ENCODE results near the gene SMIM30.
A peak's percentile ranks its signal among the peaks of the same experiment; 100 is the strongest.
"Not testable (repeated sequence)": the region's sequence is repeated elsewhere in the genome, so short reads cannot be mapped to it uniquely, and the experiment has no call there.

SMIM30 gene, protein sequence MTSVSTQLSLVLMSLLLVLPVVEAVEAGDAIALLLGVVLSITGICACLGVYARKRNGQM

DNA sequence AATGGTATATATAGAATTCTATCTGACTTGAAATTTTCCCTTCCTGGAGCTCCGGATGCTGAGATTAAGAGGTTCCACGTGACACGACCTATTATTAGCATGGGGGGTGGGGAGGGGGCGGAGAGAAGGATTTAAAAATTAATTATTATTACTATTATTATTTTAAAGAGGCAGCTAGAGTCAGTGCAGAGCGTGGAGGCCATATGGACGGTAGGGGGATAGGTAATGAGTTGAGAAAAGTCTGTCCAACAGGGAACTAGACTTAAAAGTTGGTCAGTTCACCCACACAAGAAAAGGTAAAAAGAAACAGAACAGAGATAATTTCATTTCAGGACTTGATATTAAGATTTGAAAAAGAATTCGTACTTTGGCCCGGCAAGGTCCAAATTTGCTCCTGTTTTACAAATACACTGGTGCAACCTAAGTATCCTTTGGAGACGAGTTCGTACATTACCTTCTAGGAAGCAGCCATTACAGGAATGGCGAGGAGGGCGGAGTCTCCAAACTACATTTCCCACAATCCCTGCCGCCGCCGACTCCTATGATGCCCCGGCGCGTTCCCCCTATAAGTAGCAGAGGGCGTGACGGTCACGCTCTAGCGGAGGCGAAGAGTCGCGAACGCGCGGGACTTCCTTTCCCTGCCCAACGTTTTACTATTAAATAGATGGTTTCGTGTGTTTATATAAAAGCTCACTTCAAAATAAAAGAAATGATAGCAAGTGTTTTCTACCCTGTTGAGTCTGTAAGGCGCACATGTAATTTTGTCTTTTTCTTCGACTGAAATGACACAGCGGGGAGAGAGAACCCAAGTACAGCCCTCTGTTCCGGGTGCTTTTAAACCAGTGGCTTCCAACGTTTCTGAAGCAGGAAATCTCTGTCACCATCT, at the start of gene SMIM30:
SMIM30 (minus strand) TSS at position 481 of the 886 bp plus-strand sequence. CDS start 976 bp downstream, outside the sequence.
- peak; percentile 91 for DNase-seq

DNA sequence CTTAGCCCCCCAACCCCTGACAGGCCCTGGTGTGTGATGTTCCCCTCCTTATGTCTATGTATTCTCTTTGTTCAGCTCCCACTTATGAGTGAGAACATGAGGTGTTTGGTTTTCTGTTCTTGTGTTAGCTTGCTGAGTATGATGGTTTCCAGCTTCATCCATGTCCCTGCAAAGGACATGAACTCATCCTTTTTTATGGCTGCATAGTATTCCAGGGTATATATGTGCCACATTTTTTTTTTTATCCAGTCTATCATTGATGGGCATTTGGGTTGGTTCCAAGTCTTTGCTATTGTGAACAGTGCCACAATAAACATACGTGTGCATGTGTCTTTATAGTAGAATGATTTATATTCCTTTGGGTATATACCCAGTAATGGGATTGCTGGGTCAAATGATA, 47.8 kb upstream of the SMIM30 start:
- not testable (repeated sequence) for DNase-seq

DNA sequence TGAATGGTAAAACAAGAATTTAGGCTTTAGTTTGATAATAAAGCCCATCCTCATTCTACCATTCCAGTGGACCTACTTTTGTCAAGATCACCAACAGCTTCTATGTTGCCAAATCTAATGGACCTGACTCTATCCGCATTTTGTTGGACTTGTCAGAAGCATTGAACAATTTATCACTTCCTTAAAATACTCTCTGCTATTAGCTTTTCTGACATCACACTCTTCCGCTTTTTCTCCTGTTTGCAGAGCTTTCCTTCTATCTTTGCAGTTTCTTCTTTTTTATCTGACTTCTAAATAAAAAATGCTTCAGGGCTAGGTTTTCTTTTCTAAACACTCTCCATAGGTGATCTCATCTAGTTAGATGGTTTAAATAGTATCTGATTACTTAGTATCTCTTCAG, 42.7 kb upstream of the SMIM30 start:
- no peak for DNase-seq

DNA sequence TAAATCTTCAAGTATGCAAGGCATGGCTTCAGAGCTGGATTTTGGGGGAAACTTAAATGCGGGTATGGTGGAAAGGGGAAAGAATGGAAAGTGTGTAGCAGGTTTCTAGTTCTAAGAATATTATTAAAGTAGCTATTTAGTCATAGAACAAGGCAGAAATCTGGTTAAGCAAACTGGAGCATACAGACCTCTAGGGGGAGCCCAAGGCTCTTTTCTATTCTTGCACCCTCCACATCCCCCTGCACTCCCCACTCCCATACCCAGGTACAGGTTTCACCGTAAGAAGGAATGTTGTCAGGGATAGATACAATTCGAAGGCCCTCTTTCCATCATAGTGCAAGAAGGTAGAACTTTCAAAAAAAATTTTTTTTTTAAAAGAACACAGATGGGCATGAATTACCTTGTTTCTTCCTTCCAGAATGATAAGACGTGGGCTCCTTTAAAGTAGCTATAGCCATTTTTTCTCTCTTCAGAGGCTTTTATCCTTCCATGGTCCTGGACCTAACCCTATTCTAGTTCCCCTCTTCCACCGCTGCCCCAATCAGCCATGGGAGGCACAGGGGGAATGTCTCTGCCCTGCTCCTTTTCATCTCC, 41.5 kb upstream of the SMIM30 start:
- no peak for DNase-seq

DNA sequence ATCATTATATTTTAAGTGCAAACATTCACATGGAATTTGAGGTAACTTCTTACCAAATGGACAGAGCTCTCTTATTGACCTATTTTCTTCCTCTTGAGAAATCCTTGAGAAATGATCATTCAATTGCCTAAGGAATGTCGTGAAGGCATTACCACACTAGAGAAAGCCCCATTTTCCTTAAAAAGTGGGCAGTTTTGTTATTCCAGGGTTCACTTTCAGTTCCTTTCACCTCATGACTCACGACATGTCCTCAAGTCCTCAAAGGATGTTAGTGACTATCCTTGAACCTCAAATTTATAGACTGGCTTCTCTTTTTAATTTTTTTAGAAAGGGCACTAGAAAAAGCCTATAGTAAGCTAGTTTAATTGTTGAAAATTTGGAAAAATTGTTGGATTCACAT, 40.4 kb upstream of the SMIM30 start:
- DNase-seq: no peak

DNA sequence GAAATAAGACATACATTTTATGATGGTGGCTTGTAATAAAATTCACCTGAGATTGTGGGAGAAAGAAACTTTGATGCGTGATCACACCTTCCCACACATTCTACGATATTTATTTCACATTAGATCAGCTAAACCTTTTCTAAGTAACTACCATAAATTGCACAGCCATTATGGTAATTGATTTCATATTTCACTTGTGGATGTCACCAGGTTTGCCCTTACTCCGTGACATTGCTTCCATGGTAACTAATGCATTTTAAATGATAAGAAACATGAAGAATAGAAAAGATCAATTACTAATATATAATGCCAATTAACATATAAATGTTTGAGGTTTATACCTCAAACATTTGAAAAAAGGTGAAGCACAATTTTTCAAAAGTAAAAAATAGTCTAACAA, 35.8 kb upstream of the SMIM30 start:
- DNase-seq: no peak

DNA sequence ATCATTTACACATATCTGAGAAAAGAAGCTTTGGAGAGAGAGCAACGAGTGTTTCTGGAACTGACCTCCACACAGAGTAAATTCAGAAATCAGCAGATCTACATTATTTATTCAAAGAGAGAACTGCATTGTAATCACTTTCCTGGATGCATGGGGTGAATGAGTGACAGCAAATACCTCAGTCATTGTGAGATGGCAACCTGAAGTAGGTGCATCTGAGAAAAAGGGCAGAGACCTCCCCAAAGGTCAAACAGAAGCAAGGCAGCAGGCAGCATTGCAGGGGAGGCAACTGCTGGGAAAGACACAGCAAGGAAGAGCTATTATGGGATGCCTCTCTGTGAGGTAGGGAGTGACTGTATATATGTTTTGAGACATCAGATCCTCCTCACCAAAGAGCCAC, 26.5 kb upstream of the SMIM30 start:
- no peak for DNase-seq

DNA sequence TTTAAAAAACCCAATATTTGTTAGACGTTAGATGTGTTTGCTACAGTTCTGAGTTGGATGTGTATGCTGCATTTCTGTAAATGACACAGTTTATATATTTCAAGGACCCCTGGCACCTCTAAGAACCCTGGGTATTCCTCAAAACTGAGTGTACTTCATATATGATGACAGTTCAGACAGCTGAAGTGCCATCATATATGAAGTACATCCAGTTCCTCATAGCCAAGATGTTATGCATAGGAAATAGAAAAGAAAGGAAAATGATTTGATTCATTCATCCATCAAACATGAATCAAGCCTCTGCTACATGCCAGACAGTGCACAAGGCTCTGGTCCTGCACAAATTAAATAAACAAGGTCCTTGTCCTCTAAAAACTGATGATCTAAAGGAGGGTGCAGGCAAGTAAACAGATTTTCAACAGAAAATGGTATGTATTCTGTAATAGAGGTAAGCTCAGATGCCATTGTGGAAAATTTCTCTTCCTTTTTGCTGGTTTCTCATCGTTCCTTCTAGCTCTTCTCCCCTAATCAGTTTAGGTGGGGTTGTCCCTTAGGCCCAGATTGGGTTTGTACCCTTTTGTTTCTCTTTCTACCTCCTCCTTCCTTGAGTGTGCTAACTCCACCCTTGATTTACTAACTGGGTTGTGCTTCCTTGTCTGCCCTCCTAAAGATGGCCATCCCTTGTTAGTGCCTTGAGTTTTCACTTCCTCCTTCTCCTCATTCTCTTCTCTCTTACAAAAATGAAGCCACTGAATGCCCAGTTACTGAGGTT, 25.3 kb upstream of the SMIM30 start:
- no peak for DNase-seq

DNA sequence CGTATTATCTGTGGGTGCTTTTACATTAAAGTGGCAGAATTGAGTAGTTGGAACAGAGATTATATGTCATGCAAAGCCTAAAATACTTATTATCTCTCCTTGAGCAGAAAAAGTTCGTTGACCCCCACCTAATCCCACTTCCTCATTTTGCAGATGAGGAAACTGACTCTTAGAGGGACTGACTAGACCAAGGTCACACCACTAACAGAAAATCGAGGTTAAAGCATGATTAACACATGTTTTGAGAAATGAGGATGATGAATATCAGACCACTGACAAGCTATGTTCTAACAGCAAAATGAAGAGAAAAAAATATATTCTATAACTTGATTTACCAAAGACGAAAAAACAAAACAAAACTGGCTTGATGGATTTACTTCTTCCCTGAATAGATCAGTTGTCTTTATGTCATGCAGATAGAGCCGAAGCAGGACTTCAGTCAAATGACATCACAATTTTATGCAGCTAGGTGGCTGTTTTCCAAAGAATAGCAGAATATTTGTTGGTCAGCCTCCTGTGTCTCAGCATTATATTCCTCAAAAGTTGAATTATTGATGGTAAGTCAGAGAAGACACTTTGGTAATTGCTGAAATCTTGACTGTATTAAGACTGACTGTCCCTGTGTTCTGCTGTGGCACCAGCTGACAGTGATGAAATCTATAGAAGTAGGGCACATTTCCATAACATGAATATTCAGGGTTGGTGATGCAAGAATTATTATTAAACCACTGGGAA, 24.2 kb upstream of the SMIM30 start:
- DNase-seq: no peak

DNA sequence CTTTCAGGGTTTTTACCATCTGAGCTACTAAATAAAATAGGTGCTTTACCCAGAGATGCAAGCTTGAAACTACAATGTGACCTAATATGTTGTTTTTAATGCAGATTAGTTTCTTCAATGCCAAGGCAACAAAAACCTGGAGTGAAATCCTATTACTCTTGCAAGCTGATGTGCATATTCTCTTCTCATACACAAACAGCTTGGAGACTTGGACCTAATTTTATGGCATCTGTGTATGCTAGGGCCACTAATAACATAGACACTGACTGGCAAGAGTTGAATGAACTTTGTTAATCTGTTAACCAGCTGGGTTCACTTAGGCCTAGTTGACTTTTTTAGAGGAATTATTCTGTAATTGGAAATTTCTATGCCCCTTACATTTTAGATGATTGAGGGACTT, 23.4 kb upstream of the SMIM30 start:
- DNase-seq: no peak

DNA sequence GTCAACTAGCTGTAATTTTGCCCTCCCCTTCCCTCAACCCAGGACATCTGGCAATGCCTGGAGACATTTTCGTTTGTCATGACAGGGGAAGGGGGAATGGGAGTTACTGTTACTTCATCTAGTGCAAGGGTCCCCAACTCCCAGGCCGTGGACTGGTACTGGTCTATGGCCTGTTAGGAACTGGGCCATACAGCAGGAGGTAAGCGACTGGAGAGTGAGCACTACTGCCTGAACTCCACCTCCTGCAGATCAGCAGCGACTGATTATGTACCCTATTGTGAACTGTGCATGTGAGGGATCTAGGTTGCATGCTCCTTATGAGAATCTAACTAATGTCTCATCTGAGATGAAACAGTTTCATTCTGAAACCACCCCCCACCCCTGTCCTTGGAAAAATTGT, 22.6 kb upstream of the SMIM30 start:
- DNase-seq: no peak

DNA sequence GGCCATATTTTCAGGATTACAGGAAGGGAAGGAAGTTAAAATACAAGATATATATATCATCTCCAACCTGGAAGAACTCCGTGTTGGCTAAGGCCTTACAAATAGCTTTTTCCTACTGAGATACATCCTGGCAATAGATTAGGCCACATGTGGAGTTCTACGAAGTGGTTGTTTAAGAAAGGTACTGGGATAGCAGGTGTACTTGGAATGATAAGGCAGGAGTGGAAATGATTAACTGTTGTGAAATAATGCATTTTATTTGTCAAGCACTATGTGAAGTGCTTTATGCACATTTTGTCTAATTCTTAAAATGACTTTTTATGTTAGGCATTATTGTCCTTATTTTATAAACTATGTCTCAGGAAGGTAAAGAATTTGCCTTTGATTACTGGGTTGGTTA, 18.9 kb upstream of the SMIM30 start:
- no peak for DNase-seq

DNA sequence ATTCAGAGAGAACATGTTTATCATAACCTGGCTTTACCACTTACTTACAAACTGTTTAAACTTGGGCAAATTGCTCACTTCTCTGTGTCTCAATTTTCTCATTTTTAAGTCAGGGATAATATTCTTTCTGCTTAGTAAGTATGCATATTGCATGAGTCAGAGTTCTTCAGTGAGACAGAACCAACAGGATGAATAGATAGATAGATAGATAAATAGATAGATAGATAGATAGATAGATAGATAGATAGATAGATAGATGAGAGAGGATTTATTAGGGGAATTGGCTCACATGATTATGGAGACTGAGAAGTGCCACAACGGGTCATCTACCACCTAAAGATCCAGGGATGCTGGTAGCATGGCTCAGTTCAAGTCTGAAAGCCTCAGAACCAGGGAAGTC, 15.7 kb upstream of the SMIM30 start:
- DNase-seq: no peak

DNA sequence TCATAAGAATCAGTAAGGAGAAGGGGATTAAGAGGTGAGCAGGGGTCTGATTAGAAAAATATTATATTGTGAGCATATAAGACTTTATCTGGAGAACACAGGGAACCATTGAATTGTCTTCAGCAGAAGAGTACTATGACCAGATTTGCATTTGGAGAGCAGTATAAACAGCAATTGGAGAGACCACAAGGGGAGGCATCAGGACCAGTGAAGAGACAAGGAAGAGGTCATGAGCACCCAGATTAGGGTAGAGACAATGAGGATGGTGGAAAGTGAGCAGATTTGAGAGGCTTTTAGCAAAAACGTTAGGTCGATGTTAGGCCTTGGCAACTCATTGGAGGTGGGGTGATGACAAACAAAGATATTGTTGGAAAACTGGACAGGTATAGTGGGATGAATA, 13.0 kb upstream of the SMIM30 start:
- DNase-seq: no peak

DNA sequence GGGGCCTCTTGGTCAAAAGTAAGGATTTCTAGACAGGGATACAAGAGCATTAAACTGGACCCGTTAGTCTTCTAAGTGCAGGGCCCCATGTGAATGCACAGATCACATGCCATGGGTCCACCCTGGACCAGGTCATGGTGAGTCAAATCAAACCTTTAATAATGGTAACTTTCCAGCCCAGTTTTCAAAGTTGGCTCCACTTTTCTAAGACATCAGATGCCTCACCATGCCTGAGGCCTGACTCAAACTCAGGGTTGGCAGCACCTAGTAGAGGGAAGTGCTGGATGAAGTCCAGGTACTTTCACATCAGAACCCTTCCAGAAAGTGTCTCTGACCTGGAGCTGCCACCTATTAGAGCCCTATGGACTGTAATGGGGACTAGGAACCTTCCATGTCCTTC, 9.7 kb upstream of the SMIM30 start:
- no peak for DNase-seq

DNA sequence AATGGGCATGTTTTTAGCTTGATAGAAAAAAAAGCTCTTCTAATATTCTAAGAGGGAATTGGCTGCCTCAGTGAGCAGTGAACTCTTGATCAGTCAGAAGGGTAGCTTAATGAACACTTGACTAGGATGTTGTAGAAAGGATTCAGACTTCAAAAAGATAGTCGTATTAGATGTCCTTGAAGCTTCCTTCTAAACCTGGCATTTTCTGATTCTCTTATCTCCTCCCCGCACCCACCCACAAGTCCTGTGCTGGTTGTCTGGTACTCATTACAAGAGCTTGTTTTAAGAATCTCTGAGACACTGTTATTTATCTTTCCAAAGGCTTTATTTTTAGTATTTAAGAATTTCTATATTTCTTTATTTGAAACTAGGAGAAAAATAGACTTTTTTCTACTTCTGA, 7.4 kb upstream of the SMIM30 start:
- DNase-seq: no peak

DNA sequence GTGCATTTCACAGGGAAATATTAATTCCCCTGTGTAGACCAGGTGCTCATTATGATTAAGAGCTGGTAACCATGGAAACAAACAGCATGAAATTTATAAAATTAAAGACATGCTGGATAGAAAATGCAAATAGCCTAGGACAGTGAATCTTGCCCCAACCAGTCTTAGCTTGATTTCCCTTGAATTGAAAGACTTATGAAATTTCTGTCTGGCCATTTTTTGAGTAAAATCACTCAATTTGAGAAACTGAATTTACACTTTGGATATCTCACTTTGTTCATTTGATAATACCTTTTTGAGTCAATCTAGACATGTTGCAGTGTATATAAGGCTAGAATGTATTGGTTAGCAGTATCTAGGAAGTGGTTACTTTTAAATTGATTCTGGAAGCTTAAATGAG, 4.4 kb upstream of the SMIM30 start:
- DNase-seq: no peak

DNA sequence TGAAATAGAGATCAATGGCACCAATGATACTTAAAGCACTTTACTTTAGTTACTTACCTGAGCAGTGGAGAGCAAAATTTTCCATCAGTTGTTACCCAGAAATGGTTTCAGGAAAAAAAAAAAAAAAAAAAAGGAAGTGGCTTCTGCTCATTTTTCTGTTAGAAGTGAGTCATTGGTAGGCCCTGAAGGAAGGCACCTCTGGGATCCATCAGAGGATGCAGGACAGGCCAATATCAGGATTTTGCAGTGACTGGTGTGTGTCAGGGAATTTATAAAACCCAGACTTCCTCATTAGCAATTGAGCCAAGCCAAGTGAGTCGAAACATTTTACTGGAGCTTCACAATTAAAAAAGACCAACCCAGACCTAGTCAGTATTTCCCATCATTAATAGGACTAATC, 2.3 kb upstream of the SMIM30 start:
- DNase-seq: no peak

DNA sequence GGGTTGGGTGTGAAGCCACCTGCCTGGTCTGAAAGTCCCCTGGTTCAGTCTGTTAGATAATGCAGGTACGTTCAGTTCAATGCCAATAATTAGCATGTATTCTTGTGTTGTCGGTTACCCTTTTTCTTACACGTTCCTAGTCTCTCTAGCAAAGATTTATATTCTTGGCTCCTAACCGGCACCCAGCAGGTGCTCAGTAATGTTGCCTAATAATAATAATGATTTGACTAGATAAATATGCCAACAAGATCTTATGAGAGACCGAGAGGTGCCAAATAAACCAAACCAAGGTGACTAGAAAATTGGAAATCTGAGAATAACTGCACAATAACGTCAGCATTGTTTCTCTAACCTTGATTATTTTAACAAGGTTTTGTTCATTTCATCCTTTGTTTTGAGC, 1.1 kb upstream of the SMIM30 start:
- DNase-seq: no peak

DNA sequence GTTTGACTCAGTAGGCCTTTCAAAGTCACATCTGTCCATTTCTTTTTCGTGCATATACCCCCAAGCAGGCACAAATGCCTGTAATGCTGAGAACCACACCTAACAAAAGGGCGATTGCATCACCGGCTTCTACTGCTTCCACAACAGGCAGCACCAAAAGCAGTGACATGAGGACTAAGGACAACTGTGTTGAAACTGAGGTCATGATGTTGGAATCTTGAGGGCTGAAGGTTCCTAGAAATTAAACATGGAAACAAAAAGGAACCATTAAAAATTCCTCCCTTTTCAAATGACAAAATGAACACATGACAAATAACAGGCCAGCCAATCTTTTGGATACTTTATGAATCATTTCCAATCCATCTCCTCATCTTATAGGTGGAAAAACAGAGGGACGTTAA, 980 bp downstream of the SMIM30 start:
- not testable (repeated sequence) for DNase-seq

DNA sequence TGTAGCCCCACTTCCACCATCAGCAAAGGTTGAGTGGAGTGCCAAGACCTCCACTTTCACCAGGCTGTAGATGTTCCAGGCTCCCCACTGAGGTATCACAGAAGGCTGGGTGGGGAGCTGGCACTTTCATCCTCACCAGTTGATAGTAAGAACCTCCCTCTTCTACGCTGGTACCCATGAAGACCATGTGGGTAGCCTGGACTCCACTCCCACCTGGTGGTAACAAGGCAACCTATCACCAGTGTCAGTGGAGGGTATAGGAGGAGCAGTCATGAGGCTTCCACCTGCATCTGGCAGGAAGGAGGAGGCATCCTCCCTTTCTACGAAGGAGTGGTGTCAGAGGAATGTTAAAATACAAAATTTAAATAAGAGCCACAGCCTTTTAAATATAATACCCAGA, 4.4 kb downstream of the SMIM30 start:
- no peak for DNase-seq

DNA sequence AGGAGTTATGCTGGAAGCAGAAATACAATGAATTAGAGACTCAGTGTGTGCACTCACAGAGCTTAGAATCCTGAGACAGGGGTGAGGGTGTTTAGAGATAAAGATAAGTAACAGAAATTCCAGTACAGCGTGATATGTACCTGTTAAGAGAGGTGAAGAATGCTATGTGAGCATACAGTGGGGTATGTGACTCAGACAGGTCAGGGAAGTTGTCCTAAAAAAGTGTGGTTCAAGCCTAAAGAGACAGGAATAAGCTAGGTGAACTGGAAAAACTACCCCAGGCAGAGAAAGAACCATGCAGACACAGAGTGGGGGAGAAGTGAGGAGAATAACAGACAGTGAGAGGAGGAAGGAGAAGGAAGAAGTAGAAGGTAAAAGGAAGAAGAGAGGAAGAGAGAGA, 8.6 kb downstream of the SMIM30 start:
- no peak for DNase-seq

DNA sequence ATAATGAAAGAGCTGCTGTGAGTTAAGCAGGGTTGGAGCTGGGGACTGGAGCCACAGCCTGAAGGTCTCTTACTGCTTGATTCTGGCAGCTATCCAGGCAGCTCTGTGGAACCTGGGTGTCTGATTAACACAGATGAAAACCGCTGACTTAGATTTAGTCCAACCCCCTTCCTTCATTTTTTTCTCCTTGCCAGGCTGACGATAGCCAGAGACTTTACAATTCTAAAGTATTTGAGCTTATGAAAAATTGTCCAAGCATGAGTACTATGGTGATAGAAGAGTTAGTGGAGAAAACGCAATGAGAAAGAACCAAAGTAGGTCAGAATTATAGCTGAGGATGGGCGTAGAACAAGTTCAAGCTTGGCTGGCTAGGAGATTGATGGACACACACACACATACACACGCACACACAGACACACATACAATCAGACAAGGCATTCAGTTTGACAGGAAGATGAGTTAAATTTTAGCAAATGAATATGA, 18.2 kb downstream of the SMIM30 start:
- no peak for DNase-seq

Measured in CD4-positive, alpha-beta T cell treated with Interleukin-17A for 4 hours (primary cell).